PC-9 (cell line): ENCODE results near the gene CTIF. TPM values are rescaled to one million over a fixed set of nuclear protein-coding genes. Genes with fewer than 3 reads are reported as not detected.

Experiments
- BruUV-seq: library from RNA; stranded (reverse); fragments of 400-500 nt; replicated peaks from 2 replicates; lab custom pipeline; 2021; lab: Mats Ljungman, UMichigan
- CTCF ChIA-PET: fragments of 300-600 bp; sonication (Branson Sonifier 250); formaldehyde crosslinking; loops from one replicate; lab custom pipeline; 2022; ENCODE audit warnings: antibody characterized with exemption; lab: Charles Lee
- POLR2A ChIA-PET: fragments of 300-600 bp; sonication (Branson Sonifier 250); formaldehyde crosslinking; loops from one replicate; lab custom pipeline; 2022; ENCODE audit warnings: antibody characterized with exemption; ENCODE audit not compliant: unreplicated experiment; lab: Charles Lee
- DNase-seq, 2 experiments: peaks; one replicate each; pipeline versions ENCODE4 v3.0.0 to v3.0.0-alpha.2; 2015 to 2022; ENCODE audit warnings: mixed read lengths in 1 of 2
- H2AFZ ChIP-seq: fragments of 200-600 bp; sonication (generic); 2 replicates; pipeline ENCODE4 v1.8.1; 2017; ENCODE audit warnings: antibody characterized with exemption
- H3F3A ChIP-seq: fragments of 200-600 bp; sonication (generic); 2 replicates; pipeline ENCODE4 v1.8.1; 2017; ENCODE audit warnings: antibody characterized with exemption, mild to moderate bottlenecking, low read depth; ENCODE audit not compliant: insufficient read depth
- H3K27ac ChIP-seq: fragments of 200-600 bp; sonication (generic); 2 replicates; pipeline ENCODE4 v1.6.1; 2016; ENCODE audit warnings: mixed run types
- H3K27me3 ChIP-seq: fragments of 200-600 bp; sonication (generic); 2 replicates; pipeline ENCODE4 v1.6.1; 2016; ENCODE audit warnings: low read depth, mixed run types; ENCODE audit not compliant: insufficient read depth
- H3K36me3 ChIP-seq: fragments of 200-600 bp; sonication (generic); 2 replicates; pipeline ENCODE4 v1.6.1; 2016; ENCODE audit warnings: low read depth, mixed run types
- H3K4me1 ChIP-seq: fragments of 200-600 bp; sonication (generic); replicated peaks from 2 replicates; pipeline ENCODE4 v1.6.1; 2016; ENCODE audit warnings: mixed run types; ENCODE audit not compliant: insufficient read depth
- H3K4me2 ChIP-seq: fragments of 200-600 bp; sonication (generic); 2 replicates; pipeline ENCODE4 v1.6.1; 2017; ENCODE audit warnings: mixed run types
- H3K4me3 ChIP-seq: fragments of 200-600 bp; sonication (generic); 2 replicates; pipeline ENCODE4 v1.6.1; 2016; ENCODE audit warnings: mixed run types
- H3K79me2 ChIP-seq: fragments of 200-600 bp; sonication (generic); 2 replicates; pipeline ENCODE4 v1.6.1; 2017; ENCODE audit warnings: low read depth, mixed run types
- H3K9me2 ChIP-seq: fragments of 200-600 bp; sonication (generic); 2 replicates; pipeline ENCODE4 v1.8.1; 2017; ENCODE audit warnings: mild to moderate bottlenecking; ENCODE audit not compliant: insufficient read depth
- H3K9me3 ChIP-seq: fragments of 200-600 bp; sonication (generic); 2 replicates; pipeline ENCODE4 v1.8.1; 2016; ENCODE audit warnings: low read depth; ENCODE audit not compliant: insufficient read depth
- H4K20me1 ChIP-seq: fragments of 200-600 bp; sonication (generic); 2 replicates; pipeline ENCODE4 v1.8.1; 2017; ENCODE audit not compliant: insufficient read depth
- CTCF ChIP-seq: fragments of 200-600 bp; sonication (generic); conservative IDR thresholded peaks from 2 replicates; pipeline ENCODE4 v1.6.1; 2017; ENCODE audit warnings: mixed run types, antibody characterized with exemption, mild to moderate bottlenecking, moderate library complexity
- EZH2 ChIP-seq: fragments of 200-600 bp; sonication (generic); IDR thresholded peaks from 2 replicates; pipeline ENCODE4 v1.8.0; 2017; ENCODE audit warnings: antibody characterized with exemption, low read depth
- intact Hi-C: fragments of 100-400 bp; cut with micrococcal nuclease; formaldehyde crosslinking; loops from one replicate; pipeline ENCODE4 v1.10.0; 2022; ENCODE audit not compliant: unreplicated experiment
- total RNA-seq: library from RNA; stranded (reverse); gene quantifications from 2 replicates; pipeline ENCODE4 v1.2.3, GENCODE V29; 2021

CTIF gene
- total RNA-seq, 1 experiment from 2014 or later = 26.2 TPM

- POLR2A ChIA-PET = no interaction called here
- H3K36me3 ChIP-seq = no peaks in the 10 kb centered on the region
These were observed 264.7 kb downstream of the CTIF start for GRCh38 chr18:48803518-48803917.

GRCh38 chr18:48803951-48804855 is 265.4 kb downstream of the CTIF start:
- no peaks in the 10 kb centered on the region for H3K9me2 ChIP-seq
- intact Hi-C loops = no loop called here
- BruUV-seq = no TSS peak
- no peaks in the 10 kb centered on the region for H3K36me3 ChIP-seq
- ChIA-PET POLR2A (no interaction called here), CTCF (no interaction called here)
- DNase-seq = no peak
- no peak overlapping the region for H3K4me2 ChIP-seq
- H3K4me1 ChIP-seq = no peaks in the 10 kb centered on the region
- no peaks in the 10 kb centered on the region for H4K20me1 ChIP-seq
- H3F3A ChIP-seq = 0 out of 2 replicates have a peak, but pooled peaks cover 3% of the 10 kb centered on the region
- TF ChIP-seq CTCF (no peak), EZH2 (no peak)
- H3K79me2 ChIP-seq = no peaks in the 10 kb centered on the region
- no peaks in the 10 kb centered on the region for H3K9me3 ChIP-seq
- no peak overlapping the region for H3K4me3 ChIP-seq
- no peak overlapping the region for H3K27ac ChIP-seq
- no peak overlapping the region for H2AFZ ChIP-seq
- H3K27me3 ChIP-seq = no peaks in the 10 kb centered on the region

More at GRCh38 chr18:48803518-48803917, 264.7 kb downstream of the CTIF start:
- intact Hi-C loops = no loop called here
- no peaks in the 10 kb centered on the region for H3K4me1 ChIP-seq
- no peaks in the 10 kb centered on the region for H3K9me3 ChIP-seq
- no peaks in the 10 kb centered on the region for H3K79me2 ChIP-seq
- no peak for DNase-seq
- H3K9me2 ChIP-seq = no peaks in the 10 kb centered on the region
- H3K27ac ChIP-seq = no peak overlapping the region
- 0 out of 2 replicates have a peak, but pooled peaks cover 3% of the 10 kb centered on the region for H3F3A ChIP-seq
- CTCF ChIA-PET = no interaction called here
- H2AFZ ChIP-seq = no peak overlapping the region
- H3K27me3 ChIP-seq = no peaks in the 10 kb centered on the region
- no peak overlapping the region for H3K4me2 ChIP-seq
- no peaks in the 10 kb centered on the region for H4K20me1 ChIP-seq
- TF ChIP-seq EZH2 (no peak), CTCF (no peak)
- no peak overlapping the region for H3K4me3 ChIP-seq
- no TSS peak for BruUV-seq

GRCh38 chr18:48804856-48805610 is 266.2 kb downstream of the CTIF start:
- CTCF ChIA-PET = no interaction called here
- no peak for TF ChIP-seq EZH2
- no peak for TF ChIP-seq CTCF
- no peaks in the 10 kb centered on the region for H3K79me2 ChIP-seq
- DNase-seq = no peak
- H3F3A ChIP-seq = 0 out of 2 replicates have a peak, but pooled peaks cover 3% of the 10 kb centered on the region
- H3K4me1 ChIP-seq = no peaks in the 10 kb centered on the region
- no peaks in the 10 kb centered on the region for H4K20me1 ChIP-seq
- BruUV-seq = no TSS peak
- H2AFZ ChIP-seq = no peak overlapping the region
- POLR2A ChIA-PET = no interaction called here
- H3K4me3 ChIP-seq = no peak overlapping the region
- intact Hi-C loops = no loop called here
- no peaks in the 10 kb centered on the region for H3K27me3 ChIP-seq
- no peak overlapping the region for H3K4me2 ChIP-seq
- H3K9me3 ChIP-seq = no peaks in the 10 kb centered on the region
- no peaks in the 10 kb centered on the region for H3K9me2 ChIP-seq
- H3K27ac ChIP-seq = no peak overlapping the region
- no peaks in the 10 kb centered on the region for H3K36me3 ChIP-seq
